Left hindlimb (tissue), 1 donor: ENCODE data around the gene LDLRAD3.

Source experiments
- DNase-seq: peaks from one replicate; pipeline ENCODE4 v3.0.0-alpha.2; 2018

LDLRAD3 gene

GRCh38 chr11:36142439-36142838, 198.6 kb downstream of the LDLRAD3 start:
- DNase-seq: no peak

GRCh38 chr11:36142879-36143278, 199.0 kb downstream of the LDLRAD3 start:
- no peak for DNase-seq

- no peak for DNase-seq
These were observed 202.6 kb downstream of the LDLRAD3 start for GRCh38 chr11:36146437-36146836.

- no peak for DNase-seq
These were observed 203.6 kb downstream of the LDLRAD3 start for GRCh38 chr11:36147491-36147890.

GRCh38 chr11:36148701-36149100, 204.8 kb downstream of the LDLRAD3 start:
- no peak for DNase-seq

DNA sequence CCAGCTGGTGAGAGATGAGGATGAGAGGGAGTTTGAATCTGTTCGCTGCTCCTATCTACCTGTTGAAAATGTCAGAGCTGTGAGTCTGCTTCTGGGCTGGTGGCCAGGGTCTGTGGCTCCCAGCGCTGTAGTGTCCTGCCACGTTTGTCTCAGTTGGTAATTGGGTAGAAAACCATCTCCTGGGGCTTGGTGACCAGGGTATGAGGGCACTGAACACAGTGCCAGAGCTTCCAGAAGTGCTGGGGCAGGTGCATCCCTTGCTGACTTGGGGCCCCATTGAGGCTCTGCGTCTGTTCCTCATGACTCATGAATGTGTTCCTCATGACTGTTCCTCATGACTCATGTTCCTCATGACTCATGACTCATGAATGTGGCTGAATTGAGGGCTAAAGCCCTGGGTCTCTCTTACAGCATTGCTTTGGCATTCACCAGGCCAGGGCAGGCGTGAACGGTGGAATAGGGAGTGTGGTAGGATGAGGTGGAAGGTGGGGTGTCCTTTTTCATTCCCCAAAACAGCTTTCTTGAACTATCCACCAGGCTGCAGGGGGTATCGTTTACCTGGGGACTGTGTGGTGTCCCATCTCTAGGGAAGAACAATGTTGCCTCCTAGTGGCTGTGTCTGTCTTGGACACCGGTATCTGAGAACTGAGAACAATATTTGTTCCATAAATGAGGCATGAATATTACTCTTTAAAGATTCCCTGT, 205.8 kb downstream of the LDLRAD3 start:
- no peak for DNase-seq

DNA sequence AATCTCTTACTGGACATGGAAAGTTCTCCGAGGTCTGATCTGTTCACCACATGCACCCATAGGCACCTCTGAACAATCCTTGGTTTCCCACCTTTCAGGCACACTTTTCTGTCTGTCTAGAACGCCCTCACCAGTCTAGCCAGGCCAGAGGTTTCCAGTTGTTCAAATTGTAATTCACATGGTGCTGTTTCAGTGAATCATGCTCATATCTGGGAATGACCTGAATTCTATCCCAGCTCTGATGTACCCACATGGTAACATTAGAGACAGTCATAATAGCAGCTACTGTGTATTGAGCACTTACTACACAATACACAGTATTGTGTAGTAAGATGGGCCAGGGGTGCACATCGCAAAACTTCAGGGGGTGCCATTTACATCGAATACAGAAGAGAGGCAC, 207.1 kb downstream of the LDLRAD3 start:
- DNase-seq: no peak

- DNase-seq: no peak
These were observed 208.2 kb downstream of the LDLRAD3 start for GRCh38 chr11:36151933-36152580.

GRCh38 chr11:36153551-36153950, 209.7 kb downstream of the LDLRAD3 start:
- DNase-seq: no peak

- no peak for DNase-seq
These were observed 211.3 kb downstream of the LDLRAD3 start for GRCh38 chr11:36155124-36155561.

GRCh38 chr11:36155770-36156160, 211.9 kb downstream of the LDLRAD3 start:
- DNase-seq: no peak

DNA sequence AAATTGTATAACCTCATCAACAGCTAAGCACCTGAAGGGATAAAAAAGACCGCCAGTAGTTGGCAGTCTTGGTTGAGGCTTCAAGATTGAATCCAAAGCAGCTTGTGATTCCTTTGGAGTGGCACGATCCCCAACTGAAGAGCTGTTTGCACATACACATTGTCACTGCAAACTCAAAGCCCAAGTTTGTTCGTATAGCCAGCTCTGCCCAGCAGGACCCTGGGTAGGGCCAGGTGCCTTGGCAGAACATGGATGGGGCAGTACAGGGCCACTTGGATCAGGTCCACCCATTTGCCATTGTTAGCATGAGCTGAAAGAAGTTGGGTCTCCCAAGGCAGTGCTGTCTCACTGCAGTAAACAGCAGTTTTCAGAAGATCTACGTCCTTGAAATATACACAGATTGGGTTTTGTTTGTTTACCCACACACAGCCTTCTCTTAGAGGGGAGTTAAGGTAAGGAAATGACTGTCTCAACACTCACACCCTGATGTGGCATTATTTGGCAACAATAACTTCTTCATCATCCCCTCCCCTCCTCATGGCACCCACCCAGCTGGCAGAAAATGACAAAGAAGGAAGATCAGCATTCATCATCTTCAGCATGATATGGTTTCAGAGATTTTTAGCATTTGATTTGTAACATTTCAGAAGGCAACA, 212.4 kb downstream of the LDLRAD3 start:
- no peak for DNase-seq

DNA sequence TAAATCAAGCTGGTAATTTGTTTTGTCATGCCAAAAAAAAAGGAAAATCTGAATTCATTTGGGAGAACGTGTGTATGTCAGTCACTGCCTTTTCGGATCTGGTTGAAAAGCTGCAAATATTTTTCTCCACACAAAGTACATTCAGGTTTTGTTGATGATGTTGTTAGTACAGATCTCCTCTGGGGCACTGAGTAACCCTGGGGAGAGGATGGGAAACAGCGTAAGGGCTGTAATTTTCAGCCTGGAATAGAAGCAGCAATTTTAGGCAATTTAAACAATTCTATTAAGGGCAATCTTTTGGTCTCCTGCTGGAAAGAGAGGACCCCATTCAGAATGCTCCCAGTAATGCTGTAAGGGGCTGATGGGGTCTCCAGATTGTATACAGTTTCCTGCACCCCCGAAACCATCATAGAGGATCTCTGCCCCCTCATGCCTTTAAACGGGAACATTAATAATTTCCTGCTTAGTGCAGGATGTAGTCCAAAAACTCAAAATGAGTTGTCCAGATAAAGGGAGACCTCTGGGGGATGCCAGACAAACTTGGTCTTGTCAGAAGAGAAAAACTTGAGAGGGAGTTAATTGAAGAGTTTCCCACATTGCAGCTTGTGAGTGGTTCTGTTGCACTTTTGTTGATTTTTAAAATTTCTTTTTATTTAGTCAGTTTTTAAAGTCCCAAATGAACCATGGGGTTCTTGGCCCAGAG, 213.1 kb downstream of the LDLRAD3 start:
- no peak for DNase-seq

DNA sequence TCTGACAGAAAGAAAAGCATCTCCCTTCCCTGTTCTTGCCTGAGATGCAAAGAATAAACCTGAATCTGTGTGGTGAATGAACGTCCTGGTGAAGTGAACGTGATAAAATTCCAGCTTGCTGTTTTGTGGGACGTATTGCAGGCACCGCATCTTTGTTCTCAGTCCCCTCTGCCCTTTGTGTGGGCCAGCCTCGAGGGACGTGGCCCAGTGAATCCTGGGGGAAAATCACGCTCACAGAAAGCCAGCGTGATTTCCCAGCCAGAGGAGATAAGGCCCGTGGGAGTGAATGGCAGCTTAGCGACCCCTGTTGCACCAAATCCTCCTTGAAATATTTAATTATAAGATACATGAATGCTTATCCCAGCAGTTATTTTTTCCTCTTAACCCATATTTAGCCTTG, 216.2 kb downstream of the LDLRAD3 start:
- DNase-seq: no peak

- no peak for DNase-seq
These were observed 217.7 kb downstream of the LDLRAD3 start for GRCh38 chr11:36161572-36161971.

DNA sequence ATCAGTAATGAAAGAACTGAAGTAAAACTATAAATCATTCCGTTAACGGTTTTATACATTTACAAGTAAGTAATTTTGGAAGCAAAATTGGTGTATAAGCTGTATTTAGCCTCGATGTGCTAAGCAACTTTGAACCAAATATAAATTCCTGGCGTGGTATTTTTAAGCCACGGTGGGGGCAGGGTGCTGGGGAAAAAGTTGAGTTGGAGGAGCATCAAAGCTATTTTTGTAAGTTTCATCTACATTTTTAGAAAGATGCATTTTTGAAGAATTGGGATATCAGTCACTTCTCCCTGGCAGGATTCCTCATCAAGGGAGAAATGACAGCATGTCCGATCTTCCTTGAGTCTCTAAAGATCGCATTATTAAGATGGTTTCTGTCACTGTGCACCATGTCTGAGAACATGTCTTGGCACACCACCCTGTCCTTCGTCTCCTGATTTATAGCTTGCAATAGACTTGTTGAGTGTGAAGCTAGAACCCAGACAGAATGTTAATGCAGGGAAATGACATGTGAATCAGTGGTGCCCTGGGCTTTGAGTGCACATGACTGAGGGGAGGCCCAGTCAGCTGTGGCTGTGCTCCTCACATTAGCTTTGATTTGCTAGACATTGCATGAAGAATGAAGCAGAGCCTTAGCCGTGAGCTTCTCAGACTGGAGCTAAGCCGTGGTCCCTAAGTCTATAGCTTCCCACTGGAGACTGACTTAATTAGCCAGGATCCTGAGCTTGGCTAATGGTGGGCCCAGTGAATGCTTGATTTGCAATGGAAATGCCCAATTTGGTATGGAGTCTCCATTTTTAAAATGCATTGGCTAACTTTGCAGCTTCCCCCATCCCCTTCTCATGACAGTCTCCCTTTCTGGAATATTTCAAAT, 218.4 kb downstream of the LDLRAD3 start:
- no peak for DNase-seq

DNA sequence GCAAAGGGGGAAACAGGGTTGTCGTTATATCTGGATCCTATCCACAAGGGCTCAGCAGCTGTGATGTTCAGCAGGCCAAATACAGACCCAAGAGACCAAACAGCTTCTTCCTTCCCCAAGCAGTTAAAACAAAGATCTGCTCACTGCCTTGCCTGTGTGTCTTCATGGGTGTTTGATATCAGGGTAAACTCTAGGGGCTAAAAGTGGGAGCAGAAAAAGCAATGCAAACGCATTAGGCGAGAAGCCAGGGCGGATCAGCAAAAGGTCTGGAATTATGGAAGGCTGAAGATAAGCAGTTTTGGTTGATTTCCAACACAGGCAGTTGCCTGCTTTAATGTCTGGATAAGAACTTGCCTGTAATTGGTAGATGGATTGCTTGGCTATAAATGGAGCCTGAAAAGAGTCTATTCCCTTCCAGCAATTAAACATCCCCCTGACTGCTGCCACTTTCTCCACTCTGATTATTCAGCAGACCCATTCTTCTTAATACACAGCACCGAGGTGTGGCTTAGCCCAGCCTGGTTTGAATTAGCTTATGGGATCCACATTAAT, 219.1 kb downstream of the LDLRAD3 start:
- no peak for DNase-seq

DNA sequence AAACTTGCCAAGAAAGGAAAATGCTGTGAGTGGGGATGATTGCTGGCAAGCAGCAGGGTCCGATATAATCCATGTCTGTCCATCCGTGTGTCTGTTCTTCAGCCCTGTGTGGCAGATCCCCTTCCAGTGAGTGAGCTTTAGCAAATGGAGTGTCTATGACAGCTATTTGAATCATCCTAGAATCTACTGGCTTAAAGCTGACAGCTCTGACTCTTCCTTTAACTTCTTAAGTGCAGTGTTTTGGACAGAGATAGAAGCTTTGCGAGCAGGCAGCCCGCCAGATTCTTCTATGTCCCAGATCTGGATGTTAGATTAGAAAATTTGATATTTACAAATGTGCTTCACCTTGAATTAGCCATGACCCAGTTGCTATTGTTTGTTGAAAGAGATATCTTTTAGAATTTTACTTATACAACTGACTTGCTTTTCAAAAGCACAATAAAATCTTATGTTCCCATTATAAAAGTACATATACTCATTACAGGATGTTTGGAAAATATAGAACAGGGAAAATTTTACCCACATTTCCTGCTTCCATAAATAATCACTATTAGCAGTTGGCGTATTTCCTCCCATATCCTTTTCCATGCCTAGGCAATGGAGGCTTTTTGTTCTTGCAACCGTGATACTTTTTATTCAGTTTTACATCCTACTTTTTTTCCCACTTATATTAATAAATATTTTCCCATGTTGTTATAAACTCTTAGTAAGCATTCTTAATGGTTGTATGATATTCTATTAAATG, 220.8 kb downstream of the LDLRAD3 start:
- DNase-seq: no peak

GRCh38 chr11:36165621-36166397, 221.9 kb downstream of the LDLRAD3 start:
- no peak for DNase-seq

DNA sequence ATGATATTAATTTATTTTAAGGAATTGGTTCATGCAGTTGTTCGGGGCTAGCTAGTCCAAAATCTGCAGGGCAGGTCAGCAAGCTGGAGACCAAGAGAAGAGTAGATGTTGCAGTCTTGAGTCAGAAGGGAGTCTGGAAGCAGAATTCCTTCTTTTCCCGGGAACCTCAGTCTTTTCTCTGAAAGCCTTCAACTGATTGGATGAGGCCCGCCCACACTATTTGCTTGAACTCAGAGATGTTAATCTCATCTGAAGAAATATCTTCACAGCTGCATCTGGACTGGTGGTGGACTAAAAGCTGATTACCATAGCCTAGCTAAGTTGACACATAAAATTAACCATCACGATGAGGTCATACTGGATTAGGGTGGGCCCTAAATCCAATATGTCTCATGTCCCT, 223.2 kb downstream of the LDLRAD3 start:
- no peak for DNase-seq

DNA sequence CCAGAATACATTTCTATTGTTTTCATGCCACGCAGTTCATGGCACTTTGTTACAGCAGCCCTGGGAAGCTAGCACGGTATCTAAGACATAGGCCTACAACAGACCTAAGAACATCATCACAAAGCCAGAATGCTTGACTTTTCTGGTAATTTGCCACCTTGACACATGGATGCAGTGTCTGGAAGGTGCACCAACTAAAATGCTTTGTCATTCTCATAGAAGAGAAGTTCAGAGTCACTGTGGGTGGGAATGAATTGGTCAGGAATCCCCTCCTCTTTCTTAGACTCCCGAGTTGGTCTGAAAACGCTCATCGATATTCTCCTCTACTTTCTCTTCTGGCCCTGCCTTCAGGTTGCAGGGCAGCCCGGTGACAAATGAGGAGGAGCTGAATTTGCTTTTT, 223.9 kb downstream of the LDLRAD3 start:
- no peak for DNase-seq
